Left lung (tissue), 10 donors: ENCODE measurements around the gene RBM17. TPM values are rescaled to one million over a fixed set of nuclear protein-coding genes. Genes with fewer than 3 reads are reported as not detected.

Experiments used
- ATAC-seq: fragments of 200-7000 bp; cut with Tn5 transposase; one replicate; pipeline ENCODE4 v1.9.1; 2020; ENCODE audit warnings: moderate library complexity
- DNase-seq, 4 donors: peaks; one replicate each; pipeline ENCODE4 v3.0.0-alpha.2; 2013 to 2020
- H3K27ac ChIP-seq, 2 donors: fragments of 200-600 bp; sonication (generic) in 1 of 2; one replicate each; pipeline versions ENCODE4 v1.5.0 to v1.8.0; 2020 to 2021
- H3K27me3 ChIP-seq, 2 donors: fragments of 200-600 bp; sonication (generic) in 1 of 2; one replicate each; pipeline versions ENCODE4 v1.5.0 to v1.8.0; 2020 to 2021
- H3K36me3 ChIP-seq, 2 donors: fragments of 200-600 bp; sonication (generic) in 1 of 2; one replicate each; pipeline versions ENCODE4 v1.5.0 to v1.8.0; 2020 to 2021
- H3K4me1 ChIP-seq, 2 donors: fragments of 200-600 bp; one replicate each; pipeline ENCODE4 v1.8.0; 2021
- H3K4me3 ChIP-seq, 2 donors: fragments of 200-600 bp; sonication (generic) in 1 of 2; one replicate each; pipeline versions ENCODE4 v1.5.0 to v1.8.0; 2020 to 2021; ENCODE audit warnings: mild to moderate bottlenecking in 1 of 2
- H3K9me3 ChIP-seq, 2 donors: fragments of 200-600 bp; sonication (generic) in 1 of 2; one replicate each; pipeline versions ENCODE4 v1.5.0 to v1.8.0; 2020 to 2021
- intact Hi-C, 2 donors: fragments of 100-400 bp; cut with DNase I; formaldehyde crosslinking; loops; one replicate each; pipeline versions ENCODE4 v1.11.2 to v1.14.2; 2022
- polyA plus RNA-seq, 6 donors: library from polyadenylated mRNA; unstranded; fragments of 120-200 nt; gene quantifications; one replicate each; pipeline ENCODE4 v1.2.1, GENCODE V29; 2013; ENCODE audit not compliant: insufficient read length in 6 of 6
- total RNA-seq, 2 donors: library from RNA; stranded (reverse); fragmentation: NEBNext Ultra II Directional; extraction: Animal tissue kit (Norgen Biotek cat#: 25700); gene quantifications; one replicate each; pipeline ENCODE4 v1.2.1, GENCODE V29; 2021
- TF ChIP-seq, protein P1 (sequence below), 2 donors: fragments of 200-600 bp; sonication (generic) in 1 of 2; IDR thresholded peaks; one replicate each; pipeline versions ENCODE4 v1.5.0 to v1.8.0; 2021; ENCODE audit warnings: antibody characterized with exemption in 2 of 2
- donor health status: DM: no; HTN: yes; CAD: no.
- donor health status: DM: no; HTN: no; CAD: no.

The RBM17 gene
- total and polyA plus RNA-seq, 8 donors, result 63.2 to 215 (median 185) TPM

- no peak for ATAC-seq
- intact Hi-C loops, result no loop called here
- Histone ChIP-seq H3K4me1 (peaks cover 12 to 43% of the 10 kb centered on the region in 2 donors), H3K27me3 (no peaks in the 10 kb centered on the region), H3K36me3 (no peaks in the 10 kb centered on the region), H3K9me3 (no peaks in the 10 kb centered on the region), H3K4me3 (no peak overlapping the region), H3K27ac (peak overlapping the region; percentile 13 to 61)
- DNase-seq, result no peak
- TF ChIP-seq, protein P1, sequence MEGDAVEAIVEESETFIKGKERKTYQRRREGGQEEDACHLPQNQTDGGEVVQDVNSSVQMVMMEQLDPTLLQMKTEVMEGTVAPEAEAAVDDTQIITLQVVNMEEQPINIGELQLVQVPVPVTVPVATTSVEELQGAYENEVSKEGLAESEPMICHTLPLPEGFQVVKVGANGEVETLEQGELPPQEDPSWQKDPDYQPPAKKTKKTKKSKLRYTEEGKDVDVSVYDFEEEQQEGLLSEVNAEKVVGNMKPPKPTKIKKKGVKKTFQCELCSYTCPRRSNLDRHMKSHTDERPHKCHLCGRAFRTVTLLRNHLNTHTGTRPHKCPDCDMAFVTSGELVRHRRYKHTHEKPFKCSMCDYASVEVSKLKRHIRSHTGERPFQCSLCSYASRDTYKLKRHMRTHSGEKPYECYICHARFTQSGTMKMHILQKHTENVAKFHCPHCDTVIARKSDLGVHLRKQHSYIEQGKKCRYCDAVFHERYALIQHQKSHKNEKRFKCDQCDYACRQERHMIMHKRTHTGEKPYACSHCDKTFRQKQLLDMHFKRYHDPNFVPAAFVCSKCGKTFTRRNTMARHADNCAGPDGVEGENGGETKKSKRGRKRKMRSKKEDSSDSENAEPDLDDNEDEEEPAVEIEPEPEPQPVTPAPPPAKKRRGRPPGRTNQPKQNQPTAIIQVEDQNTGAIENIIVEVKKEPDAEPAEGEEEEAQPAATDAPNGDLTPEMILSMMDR (IDR thresholded peaks at IDR 0.05), result no peak
These were observed 36.3 kb upstream of the RBM17 start for GRCh38 chr10:6052247-6053221.

GRCh38 chr10:6053303-6053702 is 35.5 kb upstream of the RBM17 start:
- no peaks in the 10 kb centered on the region for H3K9me3 ChIP-seq
- no peak for ATAC-seq
- no peak overlapping the region for H3K4me3 ChIP-seq
- intact Hi-C loops, result no loop called here
- H3K4me1 ChIP-seq, result peaks cover 12 to 43% of the 10 kb centered on the region in 2 donors
- peak overlapping the region; percentile 13 to 61 for H3K27ac ChIP-seq
- TF ChIP-seq, protein P1 (IDR thresholded peaks at IDR 0.05), result no peak
- no peaks in the 10 kb centered on the region for H3K36me3 ChIP-seq
- H3K27me3 ChIP-seq, result no peaks in the 10 kb centered on the region
- DNase-seq, result no peak

DNA sequence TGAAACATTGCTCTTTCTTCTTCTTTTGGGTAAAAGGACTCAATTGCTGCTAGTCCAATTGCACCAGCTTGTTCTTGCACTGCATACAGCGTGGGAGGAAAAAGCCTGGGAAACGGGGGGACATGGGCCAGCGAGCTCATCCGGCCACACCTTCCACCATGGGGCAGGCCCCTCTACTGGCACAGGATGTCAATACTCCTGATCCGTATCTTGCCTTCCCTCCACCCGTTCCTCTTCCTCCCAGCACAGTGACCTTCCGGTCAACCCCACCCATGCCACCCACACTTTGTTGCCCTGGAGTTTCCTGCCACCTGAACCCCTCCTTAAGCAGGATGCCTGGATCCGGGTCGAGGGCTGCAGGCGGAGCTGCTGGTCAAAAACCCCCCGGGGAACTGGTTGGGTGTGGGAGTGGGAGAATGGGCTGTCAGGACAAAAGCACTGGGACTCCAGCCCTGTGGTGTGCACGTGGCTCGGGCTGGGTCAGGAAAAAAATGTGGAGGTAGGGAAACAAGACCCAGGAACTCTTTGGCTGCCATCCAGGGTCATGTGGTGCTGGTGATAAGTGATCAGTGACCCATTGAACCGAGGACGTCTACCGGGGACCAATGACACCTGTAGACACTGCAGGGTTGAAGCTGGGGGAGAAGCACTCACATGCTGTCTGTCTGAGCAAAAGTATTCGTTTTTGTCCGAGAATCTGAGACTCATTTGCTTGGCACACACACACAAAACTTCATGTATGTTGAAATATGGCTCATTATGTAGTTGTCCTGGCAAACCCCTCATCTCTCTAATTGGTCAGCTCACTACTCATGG is 34.8 kb upstream of the RBM17 start:
- peak overlapping the region in 1 of 2 donors; percentile 64 for H3K27ac ChIP-seq
- peaks cover 12 to 43% of the 10 kb centered on the region in 2 donors for H3K4me1 ChIP-seq
- H3K27me3 ChIP-seq, result no peaks in the 10 kb centered on the region
- no peaks in the 10 kb centered on the region for H3K9me3 ChIP-seq
- ATAC-seq (peak; percentile 26), DNase-seq (no peak)
- no peak overlapping the region for H3K4me3 ChIP-seq
- TF ChIP-seq, protein P1 (IDR thresholded peaks at IDR 0.05), result no peak
- intact Hi-C loops, result no loop called here
- no peaks in the 10 kb centered on the region for H3K36me3 ChIP-seq

- Histone ChIP-seq H3K36me3 (no peaks in the 10 kb centered on the region), H3K9me3 (no peaks in the 10 kb centered on the region), H3K4me1 (peaks cover 12 to 43% of the 10 kb centered on the region in 2 donors), H3K27me3 (no peaks in the 10 kb centered on the region), H3K27ac (peak overlapping the region in 1 of 2 donors; percentile 64), H3K4me3 (no peak overlapping the region)
- no peak for DNase-seq
- TF ChIP-seq, protein P1 (IDR thresholded peaks at IDR 0.05), result no peak
- intact Hi-C loops, result no loop called here
- ATAC-seq, result no peak
These were observed 34.0 kb upstream of the RBM17 start for GRCh38 chr10:6054884-6055283.

- Histone ChIP-seq H3K27ac (no peak overlapping the region), H3K27me3 (no peaks in the 10 kb centered on the region), H3K36me3 (no peaks in the 10 kb centered on the region), H3K9me3 (no peaks in the 10 kb centered on the region), H3K4me1 (peaks cover 12 to 37% of the 10 kb centered on the region in 2 donors), H3K4me3 (no peak overlapping the region)
- intact Hi-C loops, result no loop called here
- TF ChIP-seq, protein P1 (IDR thresholded peaks at IDR 0.05), result no peak
- no peak for ATAC-seq
- DNase-seq, result no peak
These were observed 32.9 kb upstream of the RBM17 start for GRCh38 chr10:6055929-6056328.
